Fibroblast of the aortic adventitia (primary cell): Measurements from ENCODE around the gene LRCH3. TPM values are rescaled to one million over a fixed set of nuclear protein-coding genes. Genes with fewer than 3 reads are reported as not detected.

Experiments used
- DNase-seq: peaks from one replicate; pipeline ENCODE4 v3.0.0-alpha.2; 2010; ENCODE audit warnings: low read depth
- H3K4me3 ChIP-seq: 2 replicates; pipeline ENCODE4 v1.5.1; 2011; ENCODE audit warnings: low read depth, mild to moderate bottlenecking, control low read depth, low read length, moderate library complexity
- CTCF ChIP-seq: IDR thresholded peaks from 2 replicates; pipeline ENCODE4 v1.5.1; 2011; ENCODE audit warnings: mild to moderate bottlenecking, low read length, control low read depth, inconsistent platforms; ENCODE audit not compliant: insufficient read depth
- total RNA-seq: library from RNA; depleted of rRNA; stranded (reverse); fragments of >200 nt; gene quantifications from 2 replicates; pipeline ENCODE4 v1.2.3, GENCODE V29; 2012; ENCODE audit warnings: low replicate concordance

Gene LRCH3
- total RNA-seq, 1 donor, result 47.3 TPM

DNA sequence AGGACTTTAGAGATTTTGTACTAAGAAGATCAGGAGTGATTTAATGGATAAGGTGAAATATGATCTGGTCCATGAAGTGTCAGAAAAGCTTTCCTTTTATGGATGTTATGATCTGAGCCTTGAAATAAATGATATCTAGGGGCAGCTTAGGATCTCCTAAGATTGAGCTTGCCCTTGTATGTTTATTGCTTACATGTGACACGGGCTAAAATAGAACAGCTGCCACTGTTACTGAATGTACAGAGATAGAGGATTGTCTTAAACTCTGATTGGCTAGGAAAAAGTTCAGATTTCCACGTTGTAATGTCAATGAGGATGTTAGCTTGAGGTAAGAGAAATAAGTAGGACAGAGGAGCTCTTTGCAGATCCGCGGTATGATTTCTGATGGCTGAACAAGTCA, 32.5 kb upstream of the LRCH3 start:
- H3K4me3 ChIP-seq, result no peak overlapping the region
- no peak for TF ChIP-seq CTCF
- no peak for DNase-seq

GRCh38 chr3:197761784-197762183, 29.3 kb upstream of the LRCH3 start:
- DNase-seq, result no peak
- no peak overlapping the region for H3K4me3 ChIP-seq
- TF ChIP-seq CTCF, result no peak

- no peak for TF ChIP-seq CTCF
- no peak for DNase-seq
- no peak overlapping the region for H3K4me3 ChIP-seq
Measured at GRCh38 chr3:197775317-197775716, 15.7 kb upstream of the LRCH3 start.

DNA sequence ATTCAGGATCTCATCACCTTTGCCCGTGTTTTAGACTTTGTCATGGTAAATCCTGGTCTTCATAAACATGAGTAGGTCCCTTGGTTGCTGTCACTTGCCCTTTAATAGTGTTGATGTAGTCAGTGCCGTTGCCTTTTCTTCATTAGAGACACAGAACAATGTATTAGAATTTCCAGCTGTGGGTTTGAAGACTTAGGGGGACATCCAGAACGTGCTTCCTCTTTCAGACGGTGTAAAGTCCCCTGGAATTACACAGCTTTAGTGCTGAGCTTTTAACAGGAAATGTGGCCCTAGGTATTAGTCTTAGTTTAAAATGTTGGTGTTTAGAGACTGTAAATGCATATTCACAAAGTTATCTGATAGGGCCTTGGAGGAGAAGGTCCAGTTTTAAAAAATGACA, 8.8 kb upstream of the LRCH3 start:
- H3K4me3 ChIP-seq, result no peak overlapping the region
- TF ChIP-seq CTCF, result no peak

DNA sequence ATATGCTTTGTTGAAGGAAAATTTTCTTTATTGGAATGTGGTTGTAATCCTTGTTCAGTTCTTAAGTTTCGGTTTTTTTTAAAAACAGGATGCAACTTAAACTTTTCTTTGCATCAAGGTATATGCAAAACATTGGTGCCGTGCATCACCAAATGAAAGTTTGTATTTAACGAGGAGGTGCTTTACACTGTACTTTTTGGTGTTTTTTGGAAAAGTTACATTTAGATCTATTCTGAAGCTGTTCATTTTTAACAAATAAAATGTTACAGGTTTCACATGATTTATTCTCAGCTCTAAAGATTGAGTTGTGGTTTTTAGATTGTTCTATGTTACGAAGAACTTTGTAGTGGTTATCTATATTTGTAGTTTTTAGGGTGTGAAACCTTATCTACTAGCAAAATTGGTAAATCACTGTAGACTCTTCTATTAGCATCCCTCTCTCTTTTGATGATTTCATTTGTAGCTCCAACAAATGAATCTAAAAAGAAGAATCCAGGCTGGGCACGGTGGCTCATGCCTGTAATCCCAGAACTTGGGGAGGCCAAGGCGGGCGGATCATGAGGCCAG, 7.0 kb upstream of the LRCH3 start:
- no peak for TF ChIP-seq CTCF
- DNase-seq, result no peak
- no peak overlapping the region for H3K4me3 ChIP-seq

More for the DNA sequence above, 8.8 kb upstream of the LRCH3 start:
- no peak for DNase-seq

DNA sequence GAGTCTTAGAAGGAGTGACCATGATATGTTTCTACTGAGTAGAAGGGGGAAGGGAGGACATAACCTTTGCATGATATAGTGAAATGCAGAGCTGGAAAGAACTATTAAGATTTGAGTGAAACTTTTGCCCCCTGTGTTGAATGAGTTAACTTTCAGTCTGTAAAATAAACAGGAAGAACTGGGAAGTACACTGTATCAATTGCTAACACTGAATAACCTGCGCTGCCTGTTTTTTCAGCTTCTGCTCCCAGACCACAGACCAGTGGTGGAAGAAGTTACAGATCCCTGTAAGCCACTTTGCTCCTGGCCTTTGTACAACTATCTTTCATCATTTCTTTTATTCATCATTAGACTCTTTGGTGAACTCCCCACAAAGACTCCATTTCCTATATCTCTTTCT, 3.6 kb upstream of the LRCH3 start:
- H3K4me3 ChIP-seq, result no peak overlapping the region
- DNase-seq, result no peak
- TF ChIP-seq CTCF, result no peak

- no peak overlapping the region for H3K4me3 ChIP-seq
- no peak for DNase-seq
- TF ChIP-seq CTCF, result no peak
Measured at GRCh38 chr3:197789309-197789708, 1.7 kb upstream of the LRCH3 start.
